Measurements from ENCODE around the gene LDLRAD4.

Gene LDLRAD4

GRCh38 chr18:13501543-13501887, 283.0 kb downstream of the LDLRAD4 start:
- Histone ChIP-seq H3F3A (ENCODE audit: insufficient read depth) (no peaks in the 10 kb centered on the region), H3K27me3 (ENCODE audit: low read length) (no peaks in the 10 kb centered on the region), H3K9me3 (ENCODE audit: insufficient read depth, low read length) (no peaks in the 10 kb centered on the region), H3K27ac (ENCODE audit: low read depth, low read length) (no peak overlapping the region), H4K20me1 (ENCODE audit: low read depth, low read length) (no peaks in the 10 kb centered on the region), H2AFZ (ENCODE audit: low read depth, low read length, severe bottlenecking) (no peak overlapping the region), H3K9ac (ENCODE audit: low read length) (no peak overlapping the region), H3K4me2 (ENCODE audit: low read depth, low read length, poor library complexity, severe bottlenecking) (no peak overlapping the region), H3K79me2 (ENCODE audit: insufficient read depth, low read length) (no peaks in the 10 kb centered on the region), H3K36me3 (ENCODE audit: low read length) (no peaks in the 10 kb centered on the region), H3K9me2 (replicated peaks; ENCODE audit: insufficient read depth, low read length) (no peaks in the 10 kb centered on the region), H3K4me3 (ENCODE audit: insufficient read depth, low read length, poor library complexity, severe bottlenecking) (no peak overlapping the region)
- TF ChIP-seq, protein P1, sequence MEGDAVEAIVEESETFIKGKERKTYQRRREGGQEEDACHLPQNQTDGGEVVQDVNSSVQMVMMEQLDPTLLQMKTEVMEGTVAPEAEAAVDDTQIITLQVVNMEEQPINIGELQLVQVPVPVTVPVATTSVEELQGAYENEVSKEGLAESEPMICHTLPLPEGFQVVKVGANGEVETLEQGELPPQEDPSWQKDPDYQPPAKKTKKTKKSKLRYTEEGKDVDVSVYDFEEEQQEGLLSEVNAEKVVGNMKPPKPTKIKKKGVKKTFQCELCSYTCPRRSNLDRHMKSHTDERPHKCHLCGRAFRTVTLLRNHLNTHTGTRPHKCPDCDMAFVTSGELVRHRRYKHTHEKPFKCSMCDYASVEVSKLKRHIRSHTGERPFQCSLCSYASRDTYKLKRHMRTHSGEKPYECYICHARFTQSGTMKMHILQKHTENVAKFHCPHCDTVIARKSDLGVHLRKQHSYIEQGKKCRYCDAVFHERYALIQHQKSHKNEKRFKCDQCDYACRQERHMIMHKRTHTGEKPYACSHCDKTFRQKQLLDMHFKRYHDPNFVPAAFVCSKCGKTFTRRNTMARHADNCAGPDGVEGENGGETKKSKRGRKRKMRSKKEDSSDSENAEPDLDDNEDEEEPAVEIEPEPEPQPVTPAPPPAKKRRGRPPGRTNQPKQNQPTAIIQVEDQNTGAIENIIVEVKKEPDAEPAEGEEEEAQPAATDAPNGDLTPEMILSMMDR (IDR thresholded peaks at IDR 0.05; ENCODE audit: insufficient read depth, low read length, poor library complexity, severe bottlenecking) = no peak
- TF ChIP-seq EZH2phosphoT487 (conservative IDR thresholded peaks at IDR 0.05; ENCODE audit: low read length) = no peak

GRCh38 chr18:13501891-13502290, 283.3 kb downstream of the LDLRAD4 start:
- Histone ChIP-seq H4K20me1 (ENCODE audit: low read depth, low read length) (no peaks in the 10 kb centered on the region), H3K9me2 (replicated peaks; ENCODE audit: insufficient read depth, low read length) (no peaks in the 10 kb centered on the region), H3K79me2 (ENCODE audit: insufficient read depth, low read length) (no peaks in the 10 kb centered on the region), H3K27me3 (ENCODE audit: low read length) (no peaks in the 10 kb centered on the region), H3K27ac (ENCODE audit: low read depth, low read length) (no peak overlapping the region), H3K4me3 (ENCODE audit: insufficient read depth, low read length, poor library complexity, severe bottlenecking) (no peak overlapping the region), H3K9ac (ENCODE audit: low read length) (no peak overlapping the region), H3K9me3 (ENCODE audit: insufficient read depth, low read length) (no peaks in the 10 kb centered on the region), H3K36me3 (ENCODE audit: low read length) (no peaks in the 10 kb centered on the region), H3F3A (ENCODE audit: insufficient read depth) (no peaks in the 10 kb centered on the region), H2AFZ (ENCODE audit: low read depth, low read length, severe bottlenecking) (no peak overlapping the region), H3K4me2 (ENCODE audit: low read depth, low read length, poor library complexity, severe bottlenecking) (no peak overlapping the region)
- TF ChIP-seq EZH2phosphoT487 (conservative IDR thresholded peaks at IDR 0.05; ENCODE audit: low read length) = no peak
- TF ChIP-seq, protein P1 (IDR thresholded peaks at IDR 0.05; ENCODE audit: insufficient read depth, low read length, poor library complexity, severe bottlenecking) = no peak

- no peaks in the 10 kb centered on the region for H3F3A ChIP-seq (ENCODE audit: insufficient read depth)
- no peaks in the 10 kb centered on the region for H3K27me3 ChIP-seq (ENCODE audit: low read length)
- H3K27ac ChIP-seq (ENCODE audit: low read depth, low read length) = no peak overlapping the region
- no peak overlapping the region for H3K4me3 ChIP-seq (ENCODE audit: insufficient read depth, low read length, poor library complexity, severe bottlenecking)
- no peak overlapping the region for H2AFZ ChIP-seq (ENCODE audit: low read depth, low read length, severe bottlenecking)
- no peak overlapping the region for H3K9ac ChIP-seq (ENCODE audit: low read length)
- H3K79me2 ChIP-seq (ENCODE audit: insufficient read depth, low read length) = no peaks in the 10 kb centered on the region
- H4K20me1 ChIP-seq (ENCODE audit: low read depth, low read length) = no peaks in the 10 kb centered on the region
- TF ChIP-seq, protein P1 (IDR thresholded peaks at IDR 0.05; ENCODE audit: insufficient read depth, low read length, poor library complexity, severe bottlenecking) = no peak
- no peak for TF ChIP-seq EZH2phosphoT487 (conservative IDR thresholded peaks at IDR 0.05; ENCODE audit: low read length)
- no peaks in the 10 kb centered on the region for H3K9me3 ChIP-seq (ENCODE audit: insufficient read depth, low read length)
- H3K4me2 ChIP-seq (ENCODE audit: low read depth, low read length, poor library complexity, severe bottlenecking) = no peak overlapping the region
- H3K36me3 ChIP-seq (ENCODE audit: low read length) = no peaks in the 10 kb centered on the region
- no peaks in the 10 kb centered on the region for H3K9me2 ChIP-seq (replicated peaks; ENCODE audit: insufficient read depth, low read length)
Observed at GRCh38 chr18:13502585-13502984, 284.0 kb downstream of the LDLRAD4 start.

DNA sequence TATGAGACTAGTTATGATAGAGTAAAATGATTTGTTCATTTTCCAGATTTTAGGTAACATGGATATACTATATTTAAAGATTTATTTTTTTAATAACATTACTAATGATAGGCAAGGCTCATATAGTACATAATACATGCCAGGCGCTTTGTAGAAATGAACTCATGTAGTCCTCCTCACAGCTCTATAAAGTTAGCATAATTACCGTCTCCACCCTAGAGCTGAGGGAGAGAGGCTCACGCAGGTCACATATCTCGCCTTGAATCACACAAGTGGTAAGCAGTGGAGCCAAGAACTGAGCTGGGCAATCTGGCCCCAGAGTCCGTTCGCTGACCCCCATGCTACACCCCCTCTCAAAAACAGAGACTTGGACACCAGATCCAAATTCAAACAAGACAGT, 285.3 kb downstream of the LDLRAD4 start:
- no peaks in the 10 kb centered on the region for H3K9me3 ChIP-seq (ENCODE audit: insufficient read depth, low read length)
- H3K27me3 ChIP-seq (ENCODE audit: low read length) = no peaks in the 10 kb centered on the region
- no peak overlapping the region for H3K9ac ChIP-seq (ENCODE audit: low read length)
- no peak overlapping the region for H3K4me2 ChIP-seq (ENCODE audit: low read depth, low read length, poor library complexity, severe bottlenecking)
- H3K36me3 ChIP-seq (ENCODE audit: low read length) = no peaks in the 10 kb centered on the region
- H3F3A ChIP-seq (ENCODE audit: insufficient read depth) = no peaks in the 10 kb centered on the region
- H3K79me2 ChIP-seq (ENCODE audit: insufficient read depth, low read length) = no peaks in the 10 kb centered on the region
- no peaks in the 10 kb centered on the region for H4K20me1 ChIP-seq (ENCODE audit: low read depth, low read length)
- TF ChIP-seq EZH2phosphoT487 (conservative IDR thresholded peaks at IDR 0.05; ENCODE audit: low read length) = no peak
- TF ChIP-seq, protein P1 (IDR thresholded peaks at IDR 0.05; ENCODE audit: insufficient read depth, low read length, poor library complexity, severe bottlenecking) = no peak
- no peak overlapping the region for H3K4me3 ChIP-seq (ENCODE audit: insufficient read depth, low read length, poor library complexity, severe bottlenecking)
- no peak overlapping the region for H3K27ac ChIP-seq (ENCODE audit: low read depth, low read length)
- no peaks in the 10 kb centered on the region for H3K9me2 ChIP-seq (replicated peaks; ENCODE audit: insufficient read depth, low read length)
- no peak overlapping the region for H2AFZ ChIP-seq (ENCODE audit: low read depth, low read length, severe bottlenecking)

Measured in SU-DHL-6 (cell line).